MM.1S (cell line): Measurements from ENCODE around the gene LCE3C.

Experiments
- EZH2 ChIP-seq: fragments of 300-600 bp; sonication (generic); optimal IDR thresholded peaks from 2 replicates; pipeline ENCODE3; 2017; ENCODE audit warnings: low read depth, mild to moderate bottlenecking, antibody characterized with exemption, low read length, mixed read lengths
- TF ChIP-seq, protein P1 (sequence below): fragments of 300-600 bp; sonication (generic); IDR thresholded peaks from 2 replicates; pipeline ENCODE4 v1.5.1; 2016; ENCODE audit warnings: antibody characterized with exemption, low read length, mixed read lengths

DNA sequence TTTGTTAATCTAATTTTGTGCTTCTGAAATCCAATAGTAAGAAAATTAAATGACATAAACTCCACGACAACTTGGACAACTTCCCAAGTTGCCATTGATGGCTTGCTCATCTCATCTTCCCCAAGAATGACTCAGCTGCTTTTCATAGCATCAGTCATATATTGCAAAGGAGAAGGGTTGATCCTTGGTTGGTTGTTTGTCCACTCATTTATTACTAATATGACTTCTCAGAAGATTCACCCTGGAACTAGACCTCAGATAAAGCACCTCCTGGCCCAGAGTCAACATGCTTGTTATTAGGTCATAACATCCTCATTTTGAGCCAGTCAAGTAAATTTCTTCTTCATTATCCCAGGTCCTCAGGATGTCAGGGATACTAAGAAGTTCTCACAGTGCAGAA lies 17.4 kb upstream of the LCE3C start:
- no peak for TF ChIP-seq EZH2
- TF ChIP-seq, protein P1, sequence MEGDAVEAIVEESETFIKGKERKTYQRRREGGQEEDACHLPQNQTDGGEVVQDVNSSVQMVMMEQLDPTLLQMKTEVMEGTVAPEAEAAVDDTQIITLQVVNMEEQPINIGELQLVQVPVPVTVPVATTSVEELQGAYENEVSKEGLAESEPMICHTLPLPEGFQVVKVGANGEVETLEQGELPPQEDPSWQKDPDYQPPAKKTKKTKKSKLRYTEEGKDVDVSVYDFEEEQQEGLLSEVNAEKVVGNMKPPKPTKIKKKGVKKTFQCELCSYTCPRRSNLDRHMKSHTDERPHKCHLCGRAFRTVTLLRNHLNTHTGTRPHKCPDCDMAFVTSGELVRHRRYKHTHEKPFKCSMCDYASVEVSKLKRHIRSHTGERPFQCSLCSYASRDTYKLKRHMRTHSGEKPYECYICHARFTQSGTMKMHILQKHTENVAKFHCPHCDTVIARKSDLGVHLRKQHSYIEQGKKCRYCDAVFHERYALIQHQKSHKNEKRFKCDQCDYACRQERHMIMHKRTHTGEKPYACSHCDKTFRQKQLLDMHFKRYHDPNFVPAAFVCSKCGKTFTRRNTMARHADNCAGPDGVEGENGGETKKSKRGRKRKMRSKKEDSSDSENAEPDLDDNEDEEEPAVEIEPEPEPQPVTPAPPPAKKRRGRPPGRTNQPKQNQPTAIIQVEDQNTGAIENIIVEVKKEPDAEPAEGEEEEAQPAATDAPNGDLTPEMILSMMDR = no peak
